ENCODE data around the gene PRAMEF6. TPM values are rescaled to one million over a fixed set of nuclear protein-coding genes. Genes with fewer than 3 reads are reported as not detected.
"Not testable (repeated sequence)": the region's sequence is repeated elsewhere in the genome, so short reads cannot be mapped to it uniquely, and the experiment has no call there.

The PRAMEF6 gene
- not detected in 2 replicates for total RNA-seq
- long read RNA-seq = 0 reads

DNA sequence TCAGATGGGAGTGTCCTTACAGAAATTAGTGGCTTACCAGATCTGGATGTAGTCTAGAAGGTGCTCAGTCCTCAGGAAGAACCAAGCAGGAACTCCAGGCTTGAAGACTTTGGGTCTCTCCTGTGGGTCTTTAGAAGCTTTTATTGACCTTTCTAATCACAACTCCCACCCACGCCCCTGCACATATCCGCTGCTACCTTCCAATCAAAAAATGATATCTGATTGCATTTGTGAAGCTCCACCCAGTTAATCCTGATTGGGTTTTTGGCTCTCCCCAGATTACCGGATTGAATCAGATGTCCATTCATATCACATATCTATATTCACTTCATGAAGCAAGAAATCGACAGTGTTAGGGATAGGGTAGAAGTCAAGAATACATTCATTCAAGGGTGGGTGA is at the start of gene PRAMEF6:
TSS of gene PRAMEF6 (minus strand) at position 101 of the 400 bp plus-strand sequence. CDS start 5,062 bp downstream, outside the sequence.
- not testable (repeated sequence) for H3K27me3 Mint-ChIP-seq (ENCODE audit: unreplicated experiment); H3K4me3 Mint-ChIP-seq (ENCODE audit: unreplicated experiment); H3K4me1 Mint-ChIP-seq (ENCODE audit: unreplicated experiment); H3K9me3 Mint-ChIP-seq (ENCODE audit: unreplicated experiment); DNase-seq (ENCODE audit: extremely low spot score, unreplicated experiment); H3K27ac Mint-ChIP-seq (ENCODE audit: unreplicated experiment); H3K36me3 Mint-ChIP-seq (ENCODE audit: unreplicated experiment)

DNA sequence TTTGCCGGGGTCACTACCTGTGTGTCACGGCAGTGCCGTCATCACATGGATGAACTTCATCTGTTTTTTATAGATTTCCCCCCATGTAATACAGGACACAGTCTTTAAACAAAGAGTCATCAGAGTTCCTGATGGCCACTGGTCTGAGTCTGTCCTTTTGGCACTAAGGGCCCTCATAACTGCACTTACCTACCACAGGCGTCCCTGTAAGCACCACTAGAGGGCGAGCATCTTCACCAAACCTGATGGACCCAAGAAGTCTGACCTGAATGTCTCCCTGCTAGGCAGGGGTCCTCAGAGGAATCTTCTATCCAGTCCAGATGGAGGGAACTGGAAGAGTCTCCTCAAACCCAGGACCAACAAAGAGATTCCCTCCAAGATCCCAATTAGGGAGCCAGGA is 23.0 kb downstream of the PRAMEF6 start:
- H3K36me3 Mint-ChIP-seq (ENCODE audit: unreplicated experiment); H3K27me3 Mint-ChIP-seq (ENCODE audit: unreplicated experiment); H3K27ac Mint-ChIP-seq (ENCODE audit: unreplicated experiment); H3K4me1 Mint-ChIP-seq (ENCODE audit: unreplicated experiment); H3K4me3 Mint-ChIP-seq (ENCODE audit: unreplicated experiment); DNase-seq (ENCODE audit: extremely low spot score, unreplicated experiment); H3K9me3 Mint-ChIP-seq (ENCODE audit: unreplicated experiment): not testable (repeated sequence)

DNA sequence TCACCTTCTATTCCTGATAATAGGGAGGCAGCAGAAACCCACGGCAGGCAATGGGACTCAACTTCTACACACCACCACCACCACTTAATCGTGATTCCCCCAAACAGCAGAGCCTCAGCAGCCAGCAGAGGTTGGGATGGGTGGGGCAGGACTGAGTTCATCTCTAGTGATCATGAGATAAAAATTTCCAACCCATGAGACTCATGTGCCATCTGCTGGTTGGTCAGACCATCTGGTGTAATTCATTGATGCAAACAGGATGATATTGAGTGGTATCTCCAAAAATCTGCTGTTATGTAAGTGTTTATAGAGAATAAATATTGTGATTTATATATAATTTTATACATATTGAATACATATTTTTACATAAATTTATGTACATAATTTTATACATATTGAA is 25.6 kb downstream of the PRAMEF6 start:
- H3K4me1 Mint-ChIP-seq (ENCODE audit: unreplicated experiment); H3K4me3 Mint-ChIP-seq (ENCODE audit: unreplicated experiment); H3K27me3 Mint-ChIP-seq (ENCODE audit: unreplicated experiment); H3K36me3 Mint-ChIP-seq (ENCODE audit: unreplicated experiment); DNase-seq (ENCODE audit: extremely low spot score, unreplicated experiment); H3K27ac Mint-ChIP-seq (ENCODE audit: unreplicated experiment); H3K9me3 Mint-ChIP-seq (ENCODE audit: unreplicated experiment): not testable (repeated sequence)

DNA sequence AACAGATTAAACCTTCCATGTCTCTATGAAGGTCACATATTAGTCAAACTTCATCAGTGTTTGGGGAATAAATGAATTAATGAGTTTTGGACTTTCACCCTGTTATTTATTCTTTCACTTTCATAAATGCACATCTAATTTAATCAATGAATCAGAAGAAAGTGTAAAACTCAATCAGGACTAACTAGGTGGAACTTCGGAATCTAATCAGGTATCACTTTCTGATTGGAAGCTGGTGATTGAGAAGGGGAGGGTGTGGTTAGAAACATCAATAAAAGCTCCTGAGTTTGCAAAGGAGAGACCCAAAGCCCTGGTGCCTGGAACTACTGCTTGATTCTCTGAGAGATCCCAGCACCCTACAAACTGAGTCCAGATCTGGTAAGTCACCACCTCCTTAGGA is 31.1 kb downstream of the PRAMEF6 start, which contains the start of gene PRAMEF7:
TSS of gene PRAMEF7 (plus strand) at position 301 of the 400 bp plus-strand sequence. CDS start 1,083 bp downstream, outside the sequence.
- not testable (repeated sequence) for H3K36me3 Mint-ChIP-seq (ENCODE audit: unreplicated experiment); H3K27me3 Mint-ChIP-seq (ENCODE audit: unreplicated experiment); H3K27ac Mint-ChIP-seq (ENCODE audit: unreplicated experiment); H3K4me1 Mint-ChIP-seq (ENCODE audit: unreplicated experiment); H3K9me3 Mint-ChIP-seq (ENCODE audit: unreplicated experiment); DNase-seq (ENCODE audit: extremely low spot score, unreplicated experiment); H3K4me3 Mint-ChIP-seq (ENCODE audit: unreplicated experiment)

DNA sequence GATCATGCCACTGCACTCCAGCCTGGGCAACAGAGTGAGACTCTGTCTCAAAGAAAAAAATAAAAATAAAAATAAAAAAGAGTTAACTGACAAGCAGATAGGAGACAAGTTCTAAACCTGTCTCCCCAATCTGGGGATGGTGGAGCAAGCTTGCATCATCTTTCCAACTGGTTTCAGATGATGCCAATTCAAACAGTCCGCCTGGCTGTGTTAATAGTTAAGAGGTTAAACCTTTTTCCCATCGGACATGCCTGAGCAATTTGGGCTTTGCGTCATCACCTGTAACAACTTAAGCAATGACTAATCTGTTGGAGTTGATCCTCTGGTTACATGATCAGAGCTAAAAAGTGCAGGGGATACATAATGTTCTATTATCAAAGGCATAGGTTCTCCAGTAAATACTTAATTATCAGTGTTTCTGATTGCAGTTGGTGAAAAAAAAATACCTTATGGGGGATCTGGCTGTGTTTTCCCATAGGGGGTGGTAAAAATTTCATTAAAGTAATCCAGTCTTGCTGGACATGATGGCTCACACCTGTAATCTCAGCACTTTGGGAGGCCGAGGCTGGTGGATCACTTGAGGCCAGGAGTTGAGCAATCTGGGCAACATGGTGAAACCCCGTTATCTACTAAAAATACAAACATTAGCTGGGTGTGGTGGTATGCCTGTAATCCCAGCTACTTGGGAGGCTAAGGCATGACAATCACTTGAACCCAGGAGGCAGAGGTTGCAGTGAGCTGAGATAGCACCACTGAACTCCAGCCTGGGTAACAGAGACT is 43.4 kb downstream of the PRAMEF6 start:
- not testable (repeated sequence) for H3K4me3 Mint-ChIP-seq (ENCODE audit: unreplicated experiment); DNase-seq (ENCODE audit: extremely low spot score, unreplicated experiment); H3K27ac Mint-ChIP-seq (ENCODE audit: unreplicated experiment); H3K4me1 Mint-ChIP-seq (ENCODE audit: unreplicated experiment); H3K9me3 Mint-ChIP-seq (ENCODE audit: unreplicated experiment); H3K36me3 Mint-ChIP-seq (ENCODE audit: unreplicated experiment); H3K27me3 Mint-ChIP-seq (ENCODE audit: unreplicated experiment)

DNA sequence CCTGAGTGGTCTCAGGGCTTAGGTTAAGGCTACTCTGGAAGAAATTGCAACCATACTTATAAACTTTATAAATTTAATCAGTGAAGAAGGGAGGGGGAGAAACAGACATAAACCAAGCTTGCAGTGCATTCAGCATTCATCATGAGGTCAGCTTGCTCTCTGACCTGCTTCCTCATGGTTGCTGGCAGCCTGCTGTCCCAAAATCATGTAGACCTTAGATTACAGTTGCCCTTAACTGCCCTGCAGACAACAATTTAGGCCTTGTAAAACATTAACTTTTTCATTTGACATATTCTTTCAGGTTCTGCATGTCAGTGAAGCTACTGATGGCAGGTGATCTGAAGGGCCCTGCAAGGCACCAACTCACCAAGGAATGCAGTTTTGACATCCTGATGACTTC is 48.2 kb downstream of the PRAMEF6 start:
- not testable (repeated sequence) for H3K4me1 Mint-ChIP-seq (ENCODE audit: unreplicated experiment); DNase-seq (ENCODE audit: extremely low spot score, unreplicated experiment); H3K27ac Mint-ChIP-seq (ENCODE audit: unreplicated experiment); H3K4me3 Mint-ChIP-seq (ENCODE audit: unreplicated experiment); H3K9me3 Mint-ChIP-seq (ENCODE audit: unreplicated experiment); H3K36me3 Mint-ChIP-seq (ENCODE audit: unreplicated experiment); H3K27me3 Mint-ChIP-seq (ENCODE audit: unreplicated experiment)

DNA sequence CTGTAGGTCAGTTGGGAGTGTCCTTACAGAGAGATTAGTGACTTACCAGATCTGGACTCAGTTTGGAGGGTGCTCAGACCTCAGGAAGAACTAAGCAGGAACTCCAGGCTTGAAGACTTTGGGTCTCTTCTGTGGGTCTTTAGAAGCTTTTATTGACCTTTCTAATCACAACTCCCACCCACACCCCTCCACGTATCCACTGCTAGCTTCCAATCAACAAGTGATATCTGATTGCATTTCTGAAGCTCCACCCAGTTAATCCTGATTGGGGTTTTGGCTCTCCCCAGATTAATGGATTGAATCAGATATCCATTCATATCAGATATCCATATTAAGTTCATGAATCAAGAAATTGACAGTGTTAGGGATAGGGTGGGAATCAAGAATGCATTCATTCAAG is 49.2 kb downstream of the PRAMEF6 start, which contains the start of gene PRAMEF10:
TSS of gene PRAMEF10 (minus strand) at position 101 of the 400 bp plus-strand sequence. CDS start 2,423 bp downstream, outside the sequence.
- H3K27ac Mint-ChIP-seq (ENCODE audit: unreplicated experiment); H3K4me1 Mint-ChIP-seq (ENCODE audit: unreplicated experiment); H3K27me3 Mint-ChIP-seq (ENCODE audit: unreplicated experiment); DNase-seq (ENCODE audit: extremely low spot score, unreplicated experiment); H3K9me3 Mint-ChIP-seq (ENCODE audit: unreplicated experiment); H3K4me3 Mint-ChIP-seq (ENCODE audit: unreplicated experiment); H3K36me3 Mint-ChIP-seq (ENCODE audit: unreplicated experiment): not testable (repeated sequence)

Other genes starting within 250 kb of the PRAMEF6 start
- not detected in 2 replicates for gene AADACL3, start 231.5 kb downstream of the PRAMEF6 start, total RNA-seq
- gene CFAP107, start 201.4 kb downstream of the PRAMEF6 start, total RNA-seq = not detected in 2 replicates
- not detected in 2 replicates for gene PRAMEF12, start 173.8 kb downstream of the PRAMEF6 start, total RNA-seq
- gene PRAMEF1, start 156.2 kb downstream of the PRAMEF6 start, total RNA-seq = not detected in 2 replicates
- not detected in 2 replicates for gene PRAMEF11, start 116.2 kb downstream of the PRAMEF6 start, total RNA-seq
- not detected in 2 replicates for gene HNRNPCL1, start 98.9 kb downstream of the PRAMEF6 start, total RNA-seq
- not detected in 2 replicates for gene PRAMEF2, start 90.5 kb downstream of the PRAMEF6 start, total RNA-seq
- gene PRAMEF4, start 61.4 kb downstream of the PRAMEF6 start, total RNA-seq = not detected in 2 replicates
- not detected in 2 replicates for gene PRAMEF10, start 49.3 kb downstream of the PRAMEF6 start, total RNA-seq
- not detected in 2 replicates for gene PRAMEF7, start 31.0 kb downstream of the PRAMEF6 start, total RNA-seq
- not detected in 2 replicates for gene PRAMEF27, start 109.0 kb upstream of the PRAMEF6 start, total RNA-seq
- gene HNRNPCL3, start 113.2 kb upstream of the PRAMEF6 start, total RNA-seq = not detected in 2 replicates
- gene PRAMEF25, start 123.2 kb upstream of the PRAMEF6 start, total RNA-seq = not detected in 2 replicates
- gene HNRNPCL2, start 169.3 kb upstream of the PRAMEF6 start, total RNA-seq = not detected in 2 replicates
- not detected in 2 replicates for gene PRAMEF26, start 208.4 kb upstream of the PRAMEF6 start, total RNA-seq
- not detected in 2 replicates for gene HNRNPCL4, start 218.1 kb upstream of the PRAMEF6 start, total RNA-seq
- not detected in 2 replicates for gene PRAMEF9, start 224.3 kb upstream of the PRAMEF6 start, total RNA-seq